Stimulated activated CD8-positive, alpha-beta memory T cell treated with anti-CD3 and anti-CD28 coated beads, Interleukin-4, amount 100 ng/mL, for 48 hours (primary cell): Measurements from ENCODE around the gene TMEM243.
"Not testable (repeated sequence)": the region's sequence is repeated elsewhere in the genome, so short reads cannot be mapped to it uniquely, and the experiment has no call there.

Experiments used
- DNase-seq: peaks from one replicate; pipeline ENCODE4 v3.0.0-alpha.2; 2020

Gene TMEM243

GRCh38 chr7:87219545-87220025 is at the start of gene TMEM243:
TMEM243 (minus strand) TSS chr7:87219732; CDS start chr7:87219503, 229 bp downstream.
- peak; percentile 84 for DNase-seq

GRCh38 chr7:87267239-87267900 is 47.8 kb upstream of the TMEM243 start:
- DNase-seq = no peak

DNA sequence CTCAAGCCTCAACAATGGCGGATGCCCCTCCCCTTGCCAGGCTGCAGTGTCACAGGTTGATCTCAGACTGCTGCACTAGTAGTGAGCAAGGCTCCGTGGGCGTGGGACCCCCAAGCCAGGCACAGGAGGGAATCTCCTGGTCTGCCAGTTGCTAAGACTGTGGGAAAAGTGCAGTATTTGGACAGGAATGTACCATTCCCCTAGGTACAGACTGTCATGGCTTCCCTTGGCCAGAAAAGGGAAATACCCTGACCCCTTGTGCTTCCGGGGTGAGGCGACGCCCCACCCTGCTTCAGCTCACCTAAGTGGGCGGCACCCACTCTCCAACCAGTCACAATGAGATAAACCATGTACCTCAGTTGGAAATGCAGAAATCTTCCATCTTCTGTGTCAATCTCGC is 44.0 kb upstream of the TMEM243 start:
- DNase-seq = no peak

- no peak for DNase-seq
Observed at GRCh38 chr7:87253589-87254087, 34.1 kb upstream of the TMEM243 start.

DNA sequence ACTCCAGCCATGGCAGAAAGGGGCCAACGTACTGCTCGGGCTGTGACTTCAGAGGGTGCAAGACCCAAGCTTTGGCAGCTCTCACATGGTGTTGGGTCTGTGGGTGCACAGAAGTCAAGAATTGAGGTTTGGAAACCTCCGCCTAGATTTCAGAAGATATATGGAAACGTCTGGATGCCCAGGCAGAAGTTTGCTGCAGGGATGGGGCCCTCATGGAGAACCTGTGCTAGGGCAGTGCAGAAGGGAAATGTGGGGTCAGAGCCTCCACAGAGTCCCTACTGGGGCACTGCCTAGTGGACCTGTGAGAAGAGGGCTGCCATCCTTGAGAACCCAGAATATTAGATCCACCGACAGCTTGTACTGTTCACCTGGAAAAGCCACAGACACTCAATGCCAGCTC is 26.1 kb upstream of the TMEM243 start:
- not testable (repeated sequence) for DNase-seq

GRCh38 chr7:87238464-87239051 is 19.0 kb upstream of the TMEM243 start:
- DNase-seq = not testable (repeated sequence)

DNA sequence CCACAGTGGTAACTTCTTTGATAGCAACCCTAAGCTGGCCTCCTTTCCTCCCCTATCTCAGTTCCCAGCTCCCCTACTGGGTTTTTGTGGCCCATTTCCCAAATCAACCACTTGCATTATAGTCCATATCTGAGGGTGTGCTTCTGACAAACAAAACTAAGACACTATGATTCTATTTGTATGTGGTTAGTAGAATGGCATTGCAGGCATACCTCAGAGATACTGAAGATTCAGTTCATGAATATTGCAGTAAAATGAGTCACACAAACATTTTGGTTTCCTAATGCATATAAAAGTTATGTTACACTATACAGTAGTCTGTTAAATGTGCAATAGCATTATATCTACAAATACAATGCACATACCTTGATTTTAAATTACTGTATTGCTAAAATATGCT is 15.4 kb upstream of the TMEM243 start:
- no peak for DNase-seq

- no peak for DNase-seq
Observed at GRCh38 chr7:87231711-87232110, 12.2 kb upstream of the TMEM243 start.

GRCh38 chr7:87231258-87231657 is 11.7 kb upstream of the TMEM243 start:
- DNase-seq = no peak

DNA sequence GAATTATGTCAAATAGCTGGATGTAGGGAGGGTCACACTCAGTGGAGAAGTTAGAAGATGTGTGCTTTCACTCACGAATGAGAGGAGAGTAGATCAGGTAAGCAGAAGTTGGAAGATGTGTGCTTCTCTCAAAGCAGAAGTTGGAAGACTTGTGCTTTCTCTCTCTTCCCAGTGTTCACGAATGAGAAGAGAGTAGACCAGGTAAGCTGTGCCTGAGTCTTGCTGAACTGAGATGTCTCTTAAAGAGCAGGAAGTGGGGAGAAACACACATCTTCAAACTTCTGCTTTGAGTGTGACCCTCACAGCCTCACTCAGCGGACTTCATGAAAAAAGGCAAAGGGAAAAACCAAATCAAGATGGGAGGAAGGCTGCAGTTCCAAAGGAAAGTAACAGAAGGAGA is 7.0 kb upstream of the TMEM243 start:
- DNase-seq = no peak

DNA sequence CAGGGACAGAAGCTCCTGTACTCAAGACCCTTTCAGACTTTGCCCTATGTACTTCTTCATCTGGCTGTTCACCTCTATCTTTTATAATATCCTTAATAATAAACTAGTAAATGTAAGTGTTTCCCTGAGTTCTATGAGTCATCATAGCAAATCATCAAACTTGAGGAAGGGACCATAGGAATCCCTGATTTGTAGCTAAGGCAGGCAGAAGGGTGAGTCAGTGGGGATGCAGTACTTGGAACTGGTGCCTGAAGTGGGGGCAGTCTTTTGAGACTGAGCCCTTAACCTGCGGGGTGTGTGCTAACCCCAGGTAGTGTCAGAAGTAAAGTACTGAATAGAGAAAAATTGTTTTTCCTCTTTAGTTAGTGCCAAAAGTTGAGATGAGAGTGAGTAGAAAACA is 6.2 kb upstream of the TMEM243 start:
- DNase-seq = no peak

GRCh38 chr7:87223666-87224065 is 4.1 kb upstream of the TMEM243 start:
- DNase-seq = no peak

GRCh38 chr7:87220734-87221215 is 1.2 kb upstream of the TMEM243 start:
- DNase-seq = no peak

GRCh38 chr7:87220026-87220733 is 648 bp upstream of the TMEM243 start:
- peak; percentile 87 for DNase-seq

- peak; percentile 46 for DNase-seq
Observed at GRCh38 chr7:87218796-87219544, 562 bp downstream of the TMEM243 start.

DNA sequence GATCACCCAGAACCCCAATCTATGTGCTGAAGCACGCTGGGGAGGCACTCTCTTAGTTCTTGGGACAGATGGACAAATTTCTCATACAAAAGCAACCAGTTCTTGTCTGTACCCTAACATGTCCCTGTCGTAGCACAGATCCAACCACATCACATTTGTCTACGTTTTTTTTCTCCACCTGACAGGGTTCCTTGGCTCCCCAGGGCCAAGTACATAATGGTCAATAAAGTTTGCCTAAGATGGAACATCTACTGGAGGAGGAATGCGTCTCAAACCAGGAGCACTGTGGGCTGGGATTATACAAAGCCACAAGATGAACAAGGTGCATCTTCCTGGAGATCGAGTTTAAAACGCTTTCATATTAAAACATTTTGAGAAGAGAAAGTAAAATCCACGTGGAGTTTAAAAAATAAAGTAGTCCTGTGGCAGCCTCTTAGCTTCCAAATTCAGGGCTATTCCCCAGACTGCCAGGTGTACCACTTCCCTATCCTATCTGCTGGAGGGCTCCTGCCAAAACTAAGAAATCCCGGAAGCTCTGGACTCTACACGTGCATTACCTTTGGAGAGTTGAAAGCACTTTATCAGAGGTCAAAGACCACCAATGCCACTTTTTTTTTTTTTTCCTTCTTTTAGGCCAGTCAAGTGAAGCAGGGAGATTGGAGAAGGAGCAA is 1.4 kb downstream of the TMEM243 start:
- no peak for DNase-seq

GRCh38 chr7:87216701-87217508 is 2.6 kb downstream of the TMEM243 start:
- DNase-seq = peak; percentile 58

- no peak for DNase-seq
Observed at GRCh38 chr7:87215046-87215445, 4.5 kb downstream of the TMEM243 start.

DNA sequence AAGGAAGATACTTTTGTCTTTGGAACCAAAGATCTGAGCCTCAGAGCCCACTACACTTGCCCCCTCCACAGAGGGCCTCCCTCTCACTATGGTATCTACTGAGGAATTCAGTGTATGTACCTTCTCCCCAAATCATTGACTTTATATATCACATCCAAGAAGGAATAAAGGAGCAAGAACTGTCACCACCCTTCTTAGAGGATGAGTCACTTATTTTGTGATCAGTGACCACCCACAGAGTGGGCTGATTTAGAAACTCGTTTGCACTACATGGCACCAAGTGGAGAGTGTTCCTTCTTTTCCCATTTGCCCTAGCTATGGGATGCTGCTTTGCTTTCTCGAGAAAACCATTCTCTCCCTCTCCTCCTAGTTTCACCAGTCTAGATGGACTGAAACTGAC is 5.7 kb downstream of the TMEM243 start:
- no peak for DNase-seq

GRCh38 chr7:87213252-87213651 is 6.3 kb downstream of the TMEM243 start:
- DNase-seq = no peak

DNA sequence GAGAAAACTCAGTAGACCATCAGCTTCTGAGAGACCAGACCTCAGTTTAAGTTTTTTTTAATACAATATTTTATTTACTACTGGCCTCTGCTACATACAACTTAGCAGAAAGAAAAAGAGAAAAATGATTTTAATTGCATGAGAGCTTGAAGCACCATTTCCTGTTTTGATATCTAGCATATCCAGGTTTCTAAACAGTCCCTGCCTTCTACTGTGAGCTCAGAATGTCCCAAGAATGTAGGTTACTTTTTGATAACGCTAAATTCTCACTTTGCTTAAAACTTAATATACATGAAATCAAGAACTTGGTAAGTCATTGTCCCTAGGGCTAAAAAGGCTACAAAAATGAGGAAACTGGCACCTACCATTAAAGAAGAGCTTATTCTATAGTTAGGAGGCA is 7.0 kb downstream of the TMEM243 start:
- DNase-seq = no peak

GRCh38 chr7:87210506-87210905 is 9.0 kb downstream of the TMEM243 start:
- no peak for DNase-seq
